ENCODE measurements around the gene HECW1. TPM values are rescaled to one million over a fixed set of nuclear protein-coding genes. Genes with fewer than 3 reads are reported as not detected.

The HECW1 gene
- total RNA-seq, 1 experiment from 2014 or later = 0.77 TPM

GRCh38 chr7:43362652-43363034 lies 250.2 kb downstream of the HECW1 start:
- POLR2A ChIA-PET = interaction anchor here (0.7 kb wide), 1 partner anchor 1389 kb away, joined by 12 read pairs; no protein-coding TSS in a partner anchor
- DNase-seq (ENCODE audit: low read depth, low spot score) (no peak), ATAC-seq (no peak)
- no TSS peak for BruUV-seq (replicated peaks)
- Histone ChIP-seq H3K4me3 (ENCODE audit: low read depth in 2 of 2, low read length in 2 of 2) (no peak overlapping the region), H3K4me1 (ENCODE audit: control insufficient read depth, insufficient read depth, low read length) (no peaks in the 10 kb centered on the region), H3K36me3 (ENCODE audit: control insufficient read depth, insufficient read depth, low read length) (no peaks in the 10 kb centered on the region), H3K27me3 (ENCODE audit: control insufficient read depth, insufficient read depth, low read length) (no peaks in the 10 kb centered on the region), H3K27ac (ENCODE audit: low read length) (no peak overlapping the region), H3K9me3 (ENCODE audit: control insufficient read depth, insufficient read depth, low read depth, low read length) (no peaks in the 10 kb centered on the region)
- TF ChIP-seq POLR2AphosphoS5 (IDR thresholded peaks at IDR 0.05; ENCODE audit: low read depth, low read length) = no peak
- TF ChIP-seq CTCF (IDR thresholded peaks at IDR 0.05) = no peak
- TF ChIP-seq SIN3A (IDR thresholded peaks at IDR 0.05; ENCODE audit: borderline replicate concordance, insufficient read depth, low read depth, low read length) = no peak
- no peak for TF ChIP-seq TCF7L2 (IDR thresholded peaks at IDR 0.05; ENCODE audit: low read depth, low read length)
- TF ChIP-seq, protein P1, sequence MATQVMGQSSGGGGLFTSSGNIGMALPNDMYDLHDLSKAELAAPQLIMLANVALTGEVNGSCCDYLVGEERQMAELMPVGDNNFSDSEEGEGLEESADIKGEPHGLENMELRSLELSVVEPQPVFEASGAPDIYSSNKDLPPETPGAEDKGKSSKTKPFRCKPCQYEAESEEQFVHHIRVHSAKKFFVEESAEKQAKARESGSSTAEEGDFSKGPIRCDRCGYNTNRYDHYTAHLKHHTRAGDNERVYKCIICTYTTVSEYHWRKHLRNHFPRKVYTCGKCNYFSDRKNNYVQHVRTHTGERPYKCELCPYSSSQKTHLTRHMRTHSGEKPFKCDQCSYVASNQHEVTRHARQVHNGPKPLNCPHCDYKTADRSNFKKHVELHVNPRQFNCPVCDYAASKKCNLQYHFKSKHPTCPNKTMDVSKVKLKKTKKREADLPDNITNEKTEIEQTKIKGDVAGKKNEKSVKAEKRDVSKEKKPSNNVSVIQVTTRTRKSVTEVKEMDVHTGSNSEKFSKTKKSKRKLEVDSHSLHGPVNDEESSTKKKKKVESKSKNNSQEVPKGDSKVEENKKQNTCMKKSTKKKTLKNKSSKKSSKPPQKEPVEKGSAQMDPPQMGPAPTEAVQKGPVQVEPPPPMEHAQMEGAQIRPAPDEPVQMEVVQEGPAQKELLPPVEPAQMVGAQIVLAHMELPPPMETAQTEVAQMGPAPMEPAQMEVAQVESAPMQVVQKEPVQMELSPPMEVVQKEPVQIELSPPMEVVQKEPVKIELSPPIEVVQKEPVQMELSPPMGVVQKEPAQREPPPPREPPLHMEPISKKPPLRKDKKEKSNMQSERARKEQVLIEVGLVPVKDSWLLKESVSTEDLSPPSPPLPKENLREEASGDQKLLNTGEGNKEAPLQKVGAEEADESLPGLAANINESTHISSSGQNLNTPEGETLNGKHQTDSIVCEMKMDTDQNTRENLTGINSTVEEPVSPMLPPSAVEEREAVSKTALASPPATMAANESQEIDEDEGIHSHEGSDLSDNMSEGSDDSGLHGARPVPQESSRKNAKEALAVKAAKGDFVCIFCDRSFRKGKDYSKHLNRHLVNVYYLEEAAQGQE (IDR thresholded peaks at IDR 0.05; ENCODE audit: insufficient read depth in 1 of 2, low read depth in 2 of 2, low read length in 1 of 2) = no peak
- in situ Hi-C loops (cut with HindIII; ENCODE audit: low pct_unique_long_range_greater_than_20kb, low sequenced_read_pairs) = no loop called here
- CTCF ChIA-PET = no interaction called here
- intact Hi-C loops (cut with micrococcal nuclease; ENCODE audit: unreplicated experiment) = no loop called here

- no peak overlapping the region for H3K4me3 ChIP-seq (ENCODE audit: low read depth in 2 of 2, low read length in 2 of 2)
- no peaks in the 10 kb centered on the region for H3K36me3 ChIP-seq (ENCODE audit: control insufficient read depth, insufficient read depth, low read length)
- intact Hi-C loops (cut with micrococcal nuclease; ENCODE audit: unreplicated experiment) (no loop called here), in situ Hi-C loops (cut with HindIII; ENCODE audit: low pct_unique_long_range_greater_than_20kb, low sequenced_read_pairs) (no loop called here)
- no peaks in the 10 kb centered on the region for H3K4me1 ChIP-seq (ENCODE audit: control insufficient read depth, insufficient read depth, low read length)
- no peak overlapping the region for H3K27ac ChIP-seq (ENCODE audit: low read length)
- TF ChIP-seq, protein P1 (IDR thresholded peaks at IDR 0.05; ENCODE audit: insufficient read depth in 1 of 2, low read depth in 2 of 2, low read length in 1 of 2) = no peak
- TF ChIP-seq TCF7L2 (IDR thresholded peaks at IDR 0.05; ENCODE audit: low read depth, low read length) = no peak
- TF ChIP-seq CTCF (IDR thresholded peaks at IDR 0.05) = no peak
- TF ChIP-seq POLR2AphosphoS5 (IDR thresholded peaks at IDR 0.05; ENCODE audit: low read depth, low read length) = no peak
- TF ChIP-seq SIN3A (IDR thresholded peaks at IDR 0.05; ENCODE audit: borderline replicate concordance, insufficient read depth, low read depth, low read length) = no peak
- ATAC-seq = no peak
- POLR2A ChIA-PET = no interaction called here
- no peak for DNase-seq (ENCODE audit: low read depth, low spot score)
- H3K9me3 ChIP-seq (ENCODE audit: control insufficient read depth, insufficient read depth, low read depth, low read length) = no peaks in the 10 kb centered on the region
- BruUV-seq (replicated peaks) = no TSS peak
- H3K27me3 ChIP-seq (ENCODE audit: control insufficient read depth, insufficient read depth, low read length) = no peaks in the 10 kb centered on the region
- CTCF ChIA-PET = no interaction called here
Observed at GRCh38 chr7:43363035-43363791, 250.8 kb downstream of the HECW1 start.
